ENCODE measurements around the gene ENTPD2.

The ENTPD2 gene

DNA sequence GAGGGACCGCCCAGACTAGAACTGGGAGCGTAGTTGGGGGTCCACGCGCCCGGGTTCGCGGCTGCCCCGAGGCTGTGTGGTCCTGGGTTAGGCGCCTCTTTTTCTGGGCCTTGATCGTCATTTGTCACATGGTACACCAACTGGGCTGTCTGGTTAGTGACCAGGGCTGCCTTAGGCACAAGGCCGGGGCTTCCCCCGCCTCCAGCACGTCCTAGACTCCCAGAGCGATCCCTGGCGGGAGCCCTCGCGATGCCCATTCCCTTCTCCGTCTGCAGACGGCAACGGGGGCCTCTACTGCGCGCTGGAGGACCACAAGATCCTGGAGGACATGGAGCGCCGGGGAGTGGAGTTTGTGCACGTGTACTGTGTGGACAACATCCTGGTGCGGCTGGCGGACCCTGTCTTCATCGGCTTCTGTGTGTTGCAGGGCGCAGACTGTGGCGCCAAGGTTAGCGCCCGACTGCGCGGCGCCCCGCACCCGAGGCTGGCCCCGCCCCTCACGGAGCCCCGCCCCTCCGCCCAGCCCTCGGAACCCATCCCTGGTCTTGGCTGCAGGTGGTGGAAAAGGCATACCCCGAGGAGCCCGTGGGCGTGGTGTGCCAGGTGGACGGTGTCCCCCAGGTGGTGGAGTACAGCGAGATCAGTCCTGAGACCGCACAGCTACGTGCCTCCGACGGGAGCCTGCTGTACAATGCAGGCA lies 25.0 kb upstream of the ENTPD2 start:
- DNase-seq: no peak

DNA sequence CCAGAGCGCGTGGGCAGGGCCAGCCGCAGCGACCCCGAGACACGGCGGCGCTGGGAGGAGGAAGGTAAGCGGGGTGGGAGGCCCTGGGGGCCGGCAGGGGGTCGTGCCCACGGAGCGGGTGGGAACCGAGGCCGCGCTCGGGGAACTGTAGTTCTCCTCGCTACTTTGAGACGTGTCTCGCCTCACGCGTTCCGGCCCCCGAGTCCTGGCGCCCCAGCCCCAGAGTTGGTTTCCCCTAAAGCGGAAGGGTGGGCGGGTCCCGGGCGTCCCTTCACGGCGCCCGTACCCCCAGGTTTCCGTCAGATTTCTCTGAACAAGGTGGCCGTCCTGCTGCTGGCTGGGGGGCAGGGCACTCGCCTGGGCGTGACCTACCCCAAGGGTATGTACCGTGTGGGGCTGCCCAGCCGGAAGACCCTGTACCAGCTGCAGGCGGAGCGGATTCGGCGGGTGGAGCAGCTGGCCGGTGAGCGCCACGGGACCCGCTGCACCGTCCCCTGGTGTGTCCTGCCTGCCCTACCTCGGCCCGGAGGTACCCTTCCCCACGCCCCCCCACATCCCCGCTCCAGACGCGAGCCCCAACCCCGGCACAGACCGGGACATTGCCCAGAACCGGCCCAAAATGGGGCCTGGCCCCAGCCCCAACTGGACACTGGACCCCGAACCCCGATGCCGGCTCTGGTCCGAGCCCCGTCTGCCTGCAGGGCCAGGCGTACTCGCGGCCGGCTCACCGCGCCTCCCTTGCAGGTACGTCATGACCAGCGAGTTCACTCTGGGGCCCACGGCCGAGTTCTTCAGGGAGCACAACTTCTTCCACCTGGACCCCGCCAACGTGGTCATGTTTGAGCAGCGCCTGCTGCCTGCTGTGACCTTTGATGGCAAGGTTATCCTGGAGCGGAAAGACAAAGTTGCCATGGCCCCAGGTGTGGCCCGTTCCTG lies 24.2 kb upstream of the ENTPD2 start:
- DNase-seq: peak; percentile 53

DNA sequence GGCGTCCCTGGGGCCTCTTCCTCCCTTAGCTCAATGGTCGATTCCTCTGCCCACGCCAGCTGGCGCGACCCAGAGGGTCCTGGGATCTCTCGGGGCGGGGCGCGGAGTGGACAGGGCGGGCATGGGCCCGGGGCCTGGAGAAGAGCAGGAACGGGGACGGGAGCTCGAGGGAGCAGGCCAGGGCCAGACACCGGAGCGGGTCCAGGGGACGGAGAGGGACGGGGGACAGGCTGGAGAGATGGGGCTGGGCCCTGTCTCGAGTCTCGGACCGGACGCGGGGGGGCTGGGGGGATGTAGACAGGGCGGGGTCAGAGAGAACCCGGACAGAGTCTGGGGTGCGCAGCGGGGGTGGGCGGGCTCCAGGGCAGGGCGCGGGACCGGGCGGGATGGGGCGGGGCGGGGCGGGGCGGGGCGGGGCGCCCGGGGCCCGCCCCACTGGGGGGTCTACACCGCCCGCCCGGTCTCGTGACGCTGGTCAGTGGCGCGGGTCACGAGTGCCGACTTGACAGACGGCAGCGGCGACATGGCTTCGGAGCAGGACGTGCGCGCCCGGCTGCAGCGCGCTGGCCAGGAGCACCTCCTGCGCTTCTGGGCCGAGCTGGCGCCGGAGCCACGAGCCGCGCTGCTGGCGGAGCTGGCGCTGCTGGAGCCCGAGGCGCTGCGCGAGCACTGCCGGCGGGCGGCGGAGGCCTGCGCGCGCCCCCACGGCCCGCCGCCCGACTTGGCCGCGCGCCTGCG lies 23.3 kb upstream of the ENTPD2 start, which contains the start of gene UAP1L1:
Gene UAP1L1 (plus strand): TSS at position 508 of the 738 bp plus-strand sequence. CDS start 16 bp downstream, at position 524.
- DNase-seq: peak; percentile 69

DNA sequence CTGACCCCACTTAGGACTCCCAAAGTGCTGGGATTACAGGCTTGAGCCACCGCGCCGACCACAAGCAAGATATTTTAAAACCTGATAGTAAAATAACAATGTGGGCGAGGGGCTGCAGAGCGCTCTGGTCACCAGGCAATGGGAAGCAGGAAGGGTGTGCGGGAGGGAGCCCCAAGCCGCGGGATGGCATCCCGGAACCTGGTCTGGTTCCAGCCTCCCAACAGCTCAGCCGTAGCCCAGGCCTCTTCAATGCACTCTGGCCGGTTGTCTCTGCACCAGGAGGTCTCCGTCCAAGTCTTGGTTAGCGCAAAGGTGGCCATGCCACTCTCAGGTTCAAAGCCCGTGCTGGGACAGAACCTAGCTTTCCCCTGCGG lies 22.8 kb upstream of the ENTPD2 start:
- DNase-seq: no peak

DNA sequence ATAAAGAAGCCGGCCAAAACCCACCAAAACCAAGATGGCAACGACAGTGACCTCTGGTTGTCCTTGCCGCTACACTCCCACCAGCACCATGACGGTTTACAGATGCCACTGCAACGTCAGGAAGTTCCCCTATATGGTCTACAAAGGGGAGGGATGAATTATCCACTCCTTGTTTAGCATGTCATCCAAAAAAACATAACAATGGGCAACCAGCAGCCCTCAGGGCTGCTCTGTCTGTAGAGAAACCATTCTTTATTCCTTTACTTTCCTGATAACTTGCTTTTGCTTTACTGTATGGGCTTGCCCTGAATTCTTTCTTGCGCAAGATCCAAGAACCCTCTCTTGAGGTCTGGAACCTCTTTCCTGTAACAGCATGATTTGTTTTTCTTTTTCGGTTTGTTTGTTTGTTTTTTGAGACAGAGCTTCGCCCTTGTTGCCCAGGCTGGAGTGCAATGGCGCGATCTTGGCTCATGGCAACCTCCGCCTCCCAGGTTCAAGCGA lies 21.5 kb upstream of the ENTPD2 start:
- DNase-seq: no peak

DNA sequence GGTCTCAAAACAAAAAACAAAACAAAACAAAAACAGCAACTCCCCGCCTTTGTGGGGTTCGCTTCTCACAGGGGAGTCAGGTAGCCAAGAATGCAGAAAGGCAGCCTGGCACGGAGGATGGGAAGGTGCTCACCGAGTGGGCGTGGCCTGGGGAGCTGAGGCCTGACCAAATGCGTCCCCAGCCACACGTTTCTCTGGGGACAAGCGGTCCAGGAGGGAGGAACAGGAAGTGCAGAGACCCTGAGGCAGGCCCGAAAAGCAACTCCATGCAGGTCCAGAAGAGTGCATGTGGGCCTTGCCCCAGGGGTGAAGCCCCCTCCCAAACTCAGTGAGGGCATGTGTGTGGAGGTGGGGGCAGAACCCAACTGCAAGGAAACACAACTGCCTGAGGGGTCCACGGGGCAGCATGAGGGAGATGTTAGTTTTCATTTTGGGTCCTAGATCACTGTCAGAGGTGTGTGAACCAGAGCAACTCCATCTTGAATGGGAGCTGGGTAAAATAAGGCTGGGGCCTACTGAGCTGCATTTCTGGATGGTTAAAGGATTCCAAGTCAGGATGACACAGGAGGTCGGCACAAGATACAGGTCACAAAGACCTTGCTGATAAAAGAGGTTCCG lies 20.9 kb upstream of the ENTPD2 start:
- DNase-seq: no peak

DNA sequence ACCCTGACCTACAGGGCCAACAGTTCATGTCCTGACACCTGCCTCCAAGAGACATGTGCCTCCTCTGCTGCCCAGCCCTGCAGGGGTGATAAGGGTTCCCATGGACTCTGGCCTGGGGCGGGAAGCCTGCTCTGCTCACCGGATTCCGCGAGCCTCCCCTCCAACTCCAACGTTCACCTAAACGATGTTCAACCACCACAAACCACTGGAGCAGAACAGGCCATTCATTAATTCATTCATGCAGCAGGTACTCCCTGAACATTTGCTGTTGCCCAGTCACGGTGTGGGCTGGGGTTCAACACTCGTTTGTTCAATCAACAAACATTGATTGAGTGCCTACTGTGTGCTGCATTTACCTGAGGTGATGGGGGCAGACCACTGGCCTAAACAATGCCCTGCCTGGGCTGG lies 20.1 kb upstream of the ENTPD2 start:
- no peak for DNase-seq

DNA sequence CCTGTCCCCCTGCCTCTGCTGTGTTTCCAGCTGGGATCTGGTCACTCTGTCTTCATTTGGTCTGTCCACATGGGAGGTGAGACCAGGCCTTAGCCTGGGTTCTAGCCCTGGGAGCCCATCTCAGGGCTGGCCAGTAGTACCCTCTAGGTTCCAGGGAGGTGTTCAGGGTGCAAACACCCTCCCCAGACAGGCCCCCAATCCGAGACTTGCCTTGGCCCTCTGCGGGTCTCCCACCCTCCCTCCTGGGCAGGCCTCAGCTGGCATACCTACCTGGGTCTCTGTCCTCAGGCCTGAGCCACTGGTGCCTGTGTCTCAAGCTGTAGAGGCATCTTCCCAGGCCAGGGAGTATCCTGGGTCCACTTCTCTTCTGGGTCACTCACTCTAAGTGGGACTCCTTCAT lies 17.4 kb upstream of the ENTPD2 start:
- no peak for DNase-seq

DNA sequence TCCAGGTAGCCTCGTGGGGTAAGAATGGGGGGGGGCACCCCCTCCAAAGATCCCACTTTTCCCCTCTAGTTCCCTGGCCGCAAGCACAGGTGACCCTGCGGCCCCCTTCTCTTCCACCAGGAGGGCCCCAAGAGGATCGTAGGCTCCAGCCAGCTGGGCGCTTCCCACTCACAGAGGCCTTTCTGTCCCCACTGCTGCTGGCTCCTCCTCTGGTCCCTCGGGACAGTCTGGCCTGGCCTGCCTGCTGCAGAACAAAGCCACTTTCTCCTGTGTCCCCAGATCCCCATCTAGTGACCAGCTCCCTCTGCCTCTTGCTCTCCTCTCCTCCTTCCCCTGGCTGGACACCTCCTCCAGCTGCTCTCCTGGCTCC lies 17.0 kb upstream of the ENTPD2 start:
- no peak for DNase-seq

DNA sequence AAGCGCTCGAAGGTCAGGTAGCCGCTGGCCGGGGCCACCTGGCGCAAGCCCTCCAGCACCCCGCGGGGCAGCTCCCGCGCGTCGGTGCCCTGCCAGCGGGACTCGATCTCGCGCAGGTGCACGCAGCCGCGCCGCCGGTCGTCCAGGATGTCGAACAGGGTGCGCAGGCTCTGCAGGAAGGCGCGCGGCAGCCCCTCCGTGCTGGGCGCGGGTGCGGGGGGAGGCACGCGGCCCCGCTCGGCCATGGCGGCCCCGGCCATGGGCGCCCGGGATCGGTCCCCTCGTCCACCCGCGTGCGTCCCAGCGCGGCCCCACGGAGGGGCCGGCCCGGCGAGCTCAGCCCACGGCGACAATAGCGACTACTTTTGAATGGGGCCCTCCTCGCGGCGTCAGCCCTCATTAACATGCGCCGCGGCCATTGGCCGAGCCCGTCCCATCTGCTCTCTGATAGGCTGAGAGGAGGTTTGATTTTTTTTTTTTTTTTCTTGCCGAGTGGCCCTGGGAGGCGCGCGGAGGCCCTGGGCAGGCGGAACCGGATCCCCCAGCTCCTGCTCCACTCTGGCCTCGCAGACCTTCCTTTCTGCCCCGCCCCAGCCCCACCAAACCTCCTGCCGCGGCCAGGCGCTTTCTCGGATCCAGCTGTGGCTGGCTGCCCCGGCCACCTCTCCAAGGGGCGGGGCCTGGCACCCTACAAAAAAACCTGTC lies 16.5 kb upstream of the ENTPD2 start, which contains the start of gene SAPCD2:
Gene SAPCD2 (minus strand): TSS at position 357 of the 705 bp plus-strand sequence. CDS start 97 bp downstream, at position 260.
- DNase-seq: peak; percentile 88

DNA sequence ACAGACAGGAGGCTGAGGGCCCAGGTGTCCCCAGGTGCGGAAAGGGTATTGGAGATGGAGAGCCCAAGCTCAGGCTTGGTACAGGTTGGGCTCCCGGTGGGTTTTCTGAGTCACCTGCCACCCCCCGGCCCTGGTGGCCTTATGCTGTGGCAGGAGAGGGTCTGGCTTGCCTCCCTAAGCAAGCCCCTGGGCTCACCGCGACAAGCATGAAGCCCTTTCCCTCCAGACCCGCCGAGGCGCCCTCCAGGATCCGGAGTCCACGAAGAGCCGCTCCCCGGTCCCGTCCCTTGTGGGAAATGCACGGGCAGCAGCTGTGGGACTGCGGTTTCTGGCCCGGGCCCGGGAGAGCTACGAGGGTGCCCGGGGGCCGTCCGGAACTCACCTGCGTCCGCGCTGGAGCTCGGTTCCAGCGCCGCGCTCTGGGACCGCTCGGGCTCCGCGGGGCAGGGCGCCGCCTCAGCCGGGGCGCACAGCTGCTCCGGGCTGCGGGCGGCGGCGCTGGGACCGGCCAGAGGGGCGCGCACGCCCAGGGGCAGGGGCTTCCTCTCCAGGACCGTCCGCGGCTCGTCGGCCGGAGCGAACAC lies 15.7 kb upstream of the ENTPD2 start:
- no peak for DNase-seq

DNA sequence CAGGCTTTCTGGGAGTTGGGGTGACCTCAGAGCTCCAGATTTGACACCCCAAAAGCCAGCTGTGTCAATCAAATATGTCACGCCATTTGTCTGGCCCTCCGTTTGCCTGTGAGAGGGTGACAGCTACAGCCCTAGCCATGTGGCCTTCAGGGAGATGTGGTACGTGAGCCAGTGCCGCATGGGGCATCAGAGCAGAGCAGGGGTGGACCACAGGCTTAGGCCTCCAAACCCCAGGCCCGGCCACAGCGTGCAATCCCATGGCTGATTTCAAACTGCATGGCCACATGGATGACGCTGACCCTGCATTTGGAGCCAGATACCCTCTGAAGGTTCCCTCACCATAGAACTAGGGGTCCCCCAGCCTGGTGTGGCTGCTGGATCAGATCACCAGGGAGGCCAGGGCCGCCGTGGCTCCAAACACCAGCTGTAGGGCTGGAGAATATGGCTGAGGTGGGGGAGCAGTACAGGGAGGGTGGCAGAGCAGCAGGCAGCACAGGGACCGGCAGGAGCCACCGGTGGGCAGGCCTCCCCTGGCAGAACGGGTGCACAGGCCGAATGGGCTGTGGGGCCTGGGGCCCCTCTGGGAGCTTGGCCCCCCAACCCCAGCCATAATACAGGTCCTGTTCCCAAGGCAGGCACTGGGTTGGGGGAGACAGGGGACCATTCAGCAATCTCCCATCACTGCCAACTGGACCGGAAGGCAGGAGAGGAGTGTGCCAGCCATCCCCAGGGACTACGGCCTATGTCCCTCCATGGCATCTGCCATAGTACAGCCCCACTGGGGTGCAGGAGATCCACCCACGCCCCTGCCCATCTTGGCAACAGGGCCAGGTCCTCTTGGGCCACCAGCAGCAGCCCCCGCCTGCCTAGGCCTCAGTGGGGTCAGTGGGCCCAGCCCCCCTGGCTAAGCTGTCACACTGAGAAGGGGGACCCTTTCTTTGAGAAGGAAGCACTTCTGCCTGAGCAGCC lies 15.0 kb upstream of the ENTPD2 start:
- DNase-seq: no peak

DNA sequence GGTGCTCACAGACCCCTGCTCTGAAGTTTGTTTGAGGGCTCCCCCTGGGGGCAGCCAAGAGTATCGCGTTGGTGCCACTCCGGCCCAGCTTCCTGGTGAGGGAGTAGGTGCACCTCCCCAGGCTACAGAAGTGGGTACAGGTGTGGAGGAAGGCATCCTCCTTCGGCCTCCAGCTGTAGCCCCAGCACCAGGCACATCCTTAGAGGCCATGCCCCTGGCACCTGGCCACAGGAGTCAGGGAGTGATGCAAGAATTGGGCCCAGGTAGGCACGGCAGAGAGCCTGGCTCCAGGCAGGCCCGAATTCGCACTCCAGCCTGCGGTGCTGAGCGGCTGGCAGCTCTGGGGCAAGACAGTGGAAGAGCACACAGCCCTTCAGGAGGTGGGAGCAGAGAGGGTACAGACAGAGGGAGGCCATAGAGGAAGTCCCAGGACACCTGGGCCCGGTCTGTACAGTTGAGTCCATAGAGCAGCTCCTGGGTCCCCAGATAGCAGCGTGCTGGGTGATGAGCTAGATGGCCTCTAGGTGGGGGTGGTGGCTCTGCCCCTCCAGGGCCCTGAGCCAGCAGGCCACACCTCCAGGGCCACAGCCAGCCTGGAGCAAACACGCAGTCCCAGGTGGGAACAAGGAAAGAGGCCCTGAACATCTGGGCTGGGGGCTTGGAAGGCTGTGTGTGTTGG lies 14.1 kb upstream of the ENTPD2 start:
- DNase-seq: peak; percentile 92

DNA sequence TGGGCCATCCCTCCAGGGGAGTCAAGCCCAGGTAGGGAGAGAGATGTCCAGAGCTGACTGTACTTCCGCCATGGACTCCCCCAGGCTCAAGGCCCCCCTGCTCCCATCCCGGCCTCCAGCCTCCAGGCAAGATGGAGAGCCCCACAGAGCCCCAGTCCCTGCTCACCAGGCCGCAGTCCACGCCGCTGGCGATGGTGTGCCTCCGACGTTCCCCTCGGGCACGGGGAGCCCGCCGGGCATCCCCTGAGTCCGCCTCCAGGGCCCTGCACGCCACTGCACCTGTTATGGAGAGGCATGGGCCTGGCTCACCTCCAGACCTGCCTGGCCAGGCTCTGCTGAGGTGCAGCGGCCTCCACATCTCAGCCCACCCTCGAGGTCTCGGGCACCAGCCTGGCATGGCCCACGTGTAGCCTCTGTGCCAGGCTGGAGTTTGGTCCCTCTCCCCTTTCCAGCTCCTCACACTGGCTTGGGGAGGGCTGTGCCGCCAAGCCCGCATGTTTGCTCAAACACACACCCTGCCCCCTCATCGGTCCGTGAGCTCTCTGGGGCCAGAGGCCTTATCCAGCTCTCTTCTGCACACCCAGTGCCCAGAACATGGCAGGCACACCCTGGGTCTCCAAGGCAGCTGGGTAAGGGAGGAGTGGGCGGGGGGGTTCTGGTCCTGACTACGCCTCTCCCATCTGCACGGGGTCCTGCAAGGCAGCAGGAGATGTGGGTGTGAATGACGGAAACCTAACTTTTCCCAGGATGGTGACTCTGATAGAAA lies 12.4 kb upstream of the ENTPD2 start:
- DNase-seq: no peak

DNA sequence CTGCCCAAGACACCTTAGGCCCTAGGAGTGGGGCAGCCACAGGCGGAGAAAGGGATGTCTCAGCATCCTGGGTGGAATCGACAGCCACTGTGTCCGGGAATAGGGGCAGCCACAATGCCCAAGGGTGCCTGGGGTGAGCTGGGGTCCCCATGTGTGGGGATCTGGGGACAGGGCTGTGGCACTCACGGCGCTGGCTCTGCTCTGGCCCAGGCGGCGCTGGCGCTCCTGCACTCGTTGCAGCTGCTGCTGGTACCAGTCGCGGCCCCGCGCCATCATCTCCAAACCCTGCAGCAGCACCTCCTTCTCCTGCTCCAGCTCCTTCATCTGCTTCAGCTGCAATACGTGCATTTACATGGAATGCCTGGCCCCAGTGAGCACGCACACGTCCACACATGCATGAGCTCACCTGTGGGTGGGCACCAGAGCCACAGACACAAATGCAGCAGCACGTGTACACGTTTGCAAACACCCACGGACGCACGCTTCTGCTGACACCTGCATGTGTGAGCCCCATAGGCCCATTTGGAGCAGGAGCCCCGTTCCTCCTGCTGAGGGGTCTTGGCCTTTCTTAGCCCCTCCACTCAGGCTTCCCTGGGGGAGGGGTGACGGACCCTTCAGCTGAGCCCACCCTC lies 11.6 kb upstream of the ENTPD2 start:
- DNase-seq: no peak

DNA sequence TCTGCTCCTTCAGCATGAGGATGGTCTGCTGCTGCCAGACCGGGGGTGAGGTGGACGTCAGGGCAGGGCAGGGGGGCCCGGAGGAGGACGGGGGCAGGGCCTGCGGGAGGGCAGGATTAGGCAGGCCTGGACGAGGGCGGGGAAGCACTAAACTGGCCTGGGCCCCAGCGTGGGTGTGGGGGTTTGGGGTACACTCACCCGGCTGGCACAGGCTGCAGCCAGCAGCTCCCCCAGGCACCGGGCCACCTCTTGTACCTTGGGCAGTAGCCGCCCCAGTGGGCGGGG lies 11.0 kb upstream of the ENTPD2 start:
- no peak for DNase-seq

DNA sequence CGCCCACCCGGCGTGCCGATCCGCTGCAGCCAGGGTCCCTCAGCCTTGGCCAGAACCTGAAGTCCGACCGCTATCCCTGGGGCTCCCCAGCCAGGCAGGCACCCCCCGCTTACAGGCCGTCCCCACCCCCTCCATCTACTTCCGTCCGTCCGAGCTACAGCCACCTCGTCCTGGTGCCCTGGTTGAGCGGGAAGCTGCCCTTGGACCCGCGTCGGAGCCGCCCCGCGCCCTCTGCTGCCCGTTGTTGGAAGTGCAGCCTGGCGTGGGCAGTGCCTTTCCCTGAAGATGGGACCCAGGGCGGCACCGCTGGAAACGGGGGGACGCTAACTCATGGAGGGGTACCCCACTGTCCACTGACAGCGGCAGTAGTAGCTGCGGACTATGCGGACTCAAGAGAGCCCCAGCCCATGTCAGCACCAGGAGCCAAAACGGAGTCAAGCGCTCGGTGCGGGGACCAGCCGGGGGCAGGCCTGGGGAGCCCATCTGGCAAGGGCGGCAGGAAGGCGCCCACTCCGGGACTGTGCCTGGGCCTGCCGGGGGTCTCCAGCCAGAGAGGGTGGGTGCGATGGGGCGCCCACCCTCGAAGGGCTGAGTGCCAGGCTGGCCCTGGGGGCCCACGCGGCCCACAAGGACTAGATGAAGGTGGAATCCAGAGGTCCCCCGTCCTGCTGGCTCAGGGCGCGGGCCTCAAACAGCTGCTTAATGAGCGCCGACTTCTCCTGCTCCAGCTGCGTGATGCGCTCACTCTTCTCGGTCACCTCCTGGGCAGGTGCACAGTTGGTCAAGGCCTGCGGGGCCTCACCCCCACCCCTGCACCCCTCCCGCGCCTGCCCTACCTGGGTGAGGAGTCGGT lies 10.4 kb upstream of the ENTPD2 start:
- peak; percentile 60 for DNase-seq

All from CD4-positive, alpha-beta T cell treated with Interleukin-17A for 1 hour (primary cell).